Body of pancreas (tissue), 4 donors: ENCODE data around the gene IGIP.

Experiments used
- POLR2A ChIP-seq, 3 donors: fragments of 450-650 bp; IDR thresholded peaks; one replicate each; pipeline ENCODE4 v1.6.1; 2016; ENCODE audit warnings: antibody characterized with exemption in 3 of 3, mild to moderate bottlenecking in 2 of 3
- TF ChIP-seq, protein P1 (sequence below), 7 experiments: fragments of 450-650 bp in 4 of 7; fragments of 200-600 bp in 3 of 7; sonication (generic) in 3 of 7; IDR thresholded peaks; one replicate each; pipeline ENCODE4 v1.5.1; 2016 to 2019; ENCODE audit warnings: antibody characterized with exemption in 7 of 7

DNA sequence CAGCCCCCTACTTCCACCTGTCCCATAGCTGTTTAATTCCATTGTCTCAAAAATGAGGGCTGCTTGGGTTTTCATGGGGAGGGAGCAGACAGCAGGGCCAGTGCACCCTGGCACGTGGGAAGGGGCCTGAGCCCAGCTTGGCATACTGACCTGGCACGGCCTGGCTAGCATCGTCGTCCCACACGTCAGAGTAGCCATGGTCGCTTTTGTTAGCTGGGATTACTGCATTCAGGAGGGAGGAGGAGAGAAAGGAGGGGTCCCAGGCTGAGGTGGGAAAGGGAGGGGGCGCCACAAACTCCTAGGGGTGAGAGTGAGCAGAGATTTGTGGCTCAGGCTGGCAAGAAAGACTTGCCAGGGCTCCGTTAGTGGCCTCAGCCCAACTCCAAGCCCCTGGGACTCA is 28.2 kb downstream of the IGIP start:
- no peak for TF ChIP-seq POLR2A (IDR thresholded peaks at IDR 0.05)
- TF ChIP-seq, protein P1, sequence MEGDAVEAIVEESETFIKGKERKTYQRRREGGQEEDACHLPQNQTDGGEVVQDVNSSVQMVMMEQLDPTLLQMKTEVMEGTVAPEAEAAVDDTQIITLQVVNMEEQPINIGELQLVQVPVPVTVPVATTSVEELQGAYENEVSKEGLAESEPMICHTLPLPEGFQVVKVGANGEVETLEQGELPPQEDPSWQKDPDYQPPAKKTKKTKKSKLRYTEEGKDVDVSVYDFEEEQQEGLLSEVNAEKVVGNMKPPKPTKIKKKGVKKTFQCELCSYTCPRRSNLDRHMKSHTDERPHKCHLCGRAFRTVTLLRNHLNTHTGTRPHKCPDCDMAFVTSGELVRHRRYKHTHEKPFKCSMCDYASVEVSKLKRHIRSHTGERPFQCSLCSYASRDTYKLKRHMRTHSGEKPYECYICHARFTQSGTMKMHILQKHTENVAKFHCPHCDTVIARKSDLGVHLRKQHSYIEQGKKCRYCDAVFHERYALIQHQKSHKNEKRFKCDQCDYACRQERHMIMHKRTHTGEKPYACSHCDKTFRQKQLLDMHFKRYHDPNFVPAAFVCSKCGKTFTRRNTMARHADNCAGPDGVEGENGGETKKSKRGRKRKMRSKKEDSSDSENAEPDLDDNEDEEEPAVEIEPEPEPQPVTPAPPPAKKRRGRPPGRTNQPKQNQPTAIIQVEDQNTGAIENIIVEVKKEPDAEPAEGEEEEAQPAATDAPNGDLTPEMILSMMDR (IDR thresholded peaks at IDR 0.05), result no peak
